HTERT RPE-1 (cell line): ENCODE results near the gene RAB4B.
"Not testable (repeated sequence)": the region's sequence is repeated elsewhere in the genome, so short reads cannot be mapped to it uniquely, and the experiment has no call there.

Experiments
- in situ Hi-C: fragments of 300-500 bp; cut with MboI; formaldehyde crosslinking; loops from 4 replicates; pipeline ENCODE4 v1.14.3; 2020; ENCODE audit warnings: low sequenced_read_pairs

RAB4B gene

DNA sequence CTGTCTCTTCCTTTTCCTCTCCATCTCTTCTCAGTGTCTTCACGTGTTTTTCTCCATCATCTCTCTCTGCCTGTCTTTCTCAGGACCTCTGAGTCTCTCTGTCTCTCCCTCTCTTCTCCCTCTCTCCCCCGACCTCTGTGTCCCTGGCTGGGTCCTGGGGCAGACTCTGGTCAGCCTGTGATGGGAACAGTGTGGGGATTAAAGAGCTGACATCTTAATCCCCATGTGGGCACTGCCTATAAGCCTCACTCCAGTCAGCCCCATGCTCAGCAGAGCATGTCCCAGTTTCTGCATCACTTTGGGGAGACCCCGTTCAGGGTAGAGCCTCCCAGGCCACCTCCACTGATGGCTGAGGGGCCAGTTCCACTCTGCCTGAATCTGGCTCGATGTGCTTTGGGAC, 37.2 kb downstream of the RAB4B start:
- in situ Hi-C loops, result no loop called here

DNA sequence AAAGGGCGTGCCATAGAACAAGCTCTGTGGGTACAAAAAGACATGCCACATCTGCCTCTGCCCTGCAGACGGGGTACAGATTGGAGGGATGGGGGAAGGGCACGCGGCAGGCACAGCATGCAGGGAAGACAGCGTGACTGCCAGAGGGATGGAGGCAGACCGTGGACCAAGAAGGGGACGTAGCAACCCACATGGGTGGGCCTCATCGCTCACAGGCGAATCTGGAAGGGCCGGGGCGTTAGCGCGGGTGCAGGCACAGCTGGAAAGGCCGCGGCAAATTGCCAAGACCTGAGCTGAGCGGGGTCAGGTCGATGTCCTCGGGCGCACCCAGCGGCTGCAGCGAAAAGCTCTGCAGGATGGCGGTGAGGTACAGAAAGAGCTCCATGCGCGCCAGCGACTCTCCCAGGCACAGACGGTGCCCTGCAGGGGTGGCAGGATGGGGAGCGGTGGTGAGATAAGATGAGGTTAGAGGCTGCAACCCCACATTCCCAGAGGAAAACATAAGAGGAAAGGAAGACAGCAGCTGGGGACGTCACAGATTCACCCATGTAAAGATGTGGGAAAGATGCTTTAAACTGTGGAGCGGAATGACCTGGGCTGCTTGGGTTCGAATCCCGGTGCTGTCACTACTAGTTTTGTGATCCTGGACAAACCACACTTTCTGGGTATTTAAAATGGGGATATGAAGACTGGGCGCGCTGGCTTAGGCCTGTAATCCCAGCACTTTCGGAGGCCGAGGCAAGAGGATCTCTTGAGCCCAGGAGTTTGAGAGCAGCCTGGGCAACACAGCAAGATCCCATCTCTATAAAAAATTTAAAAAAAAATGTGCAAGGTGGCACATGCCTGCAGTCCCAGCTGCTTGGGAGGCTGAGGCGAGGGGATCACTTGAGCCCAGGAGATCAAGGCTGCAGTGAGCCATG, 40.7 kb downstream of the RAB4B start:
- in situ Hi-C loops, result not testable (repeated sequence)

- in situ Hi-C loops, result not testable (repeated sequence)
Measured at GRCh38 chr19:40819479-40820234, 41.6 kb downstream of the RAB4B start.

DNA sequence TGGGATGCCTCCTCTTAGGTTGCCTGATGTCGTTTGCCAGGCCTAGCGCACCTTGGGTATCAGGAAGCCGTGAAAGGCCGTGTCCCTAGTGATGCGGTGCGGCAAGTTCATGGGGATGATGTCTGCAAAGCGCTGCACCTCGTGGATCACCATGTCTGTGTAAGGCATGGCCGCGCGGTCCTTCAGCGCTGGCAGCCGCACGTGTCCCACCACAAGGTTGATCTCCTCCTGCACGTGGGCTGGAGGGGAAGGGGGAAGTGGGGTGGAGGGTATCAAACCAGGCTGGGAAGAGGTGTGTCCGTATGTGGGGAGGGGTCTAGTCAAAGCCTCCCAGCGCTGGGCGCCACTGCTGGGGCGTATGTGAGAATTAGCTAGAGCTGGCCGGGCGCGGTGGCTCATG, 44.1 kb downstream of the RAB4B start:
- in situ Hi-C loops, result no loop called here

DNA sequence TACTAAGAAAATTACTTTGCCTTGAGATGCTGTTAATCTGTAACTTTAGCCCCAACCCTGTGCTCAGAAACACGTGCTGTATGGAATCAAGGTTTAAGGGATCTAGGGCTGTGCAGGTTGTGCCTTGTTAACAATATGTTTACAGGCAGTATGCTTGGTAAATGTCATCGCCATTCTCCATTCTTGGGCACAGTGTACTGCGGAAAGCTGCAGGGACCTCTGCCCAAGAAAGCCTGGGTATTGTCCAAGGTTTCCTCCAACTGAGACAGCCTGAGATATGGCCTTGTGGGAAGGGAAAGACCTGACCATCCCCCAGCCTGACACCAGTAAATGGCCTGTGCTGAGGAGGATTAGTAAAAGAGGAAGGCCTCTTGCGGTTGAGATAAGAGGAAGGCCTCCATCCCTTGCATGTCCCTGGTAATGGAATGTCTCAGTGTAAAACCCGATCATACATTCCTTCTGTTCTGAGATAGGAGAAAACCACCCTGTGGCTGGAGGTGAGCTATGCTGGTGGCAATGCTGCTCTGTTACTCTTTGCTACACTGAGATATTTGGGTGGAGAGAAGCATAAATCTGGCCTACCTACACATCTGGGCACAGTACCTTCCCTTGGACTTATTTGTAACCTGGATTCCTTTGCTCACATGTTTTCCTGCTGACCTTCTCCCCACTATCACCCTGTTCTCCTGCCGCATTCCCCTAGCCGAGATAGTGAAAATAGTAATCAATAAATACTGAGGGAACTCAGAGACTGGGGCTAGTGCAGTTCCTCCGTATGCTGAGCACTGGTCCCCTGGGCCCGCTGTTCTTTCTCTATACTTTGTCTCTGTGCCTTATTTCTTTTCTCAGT, 44.9 kb downstream of the RAB4B start:
- in situ Hi-C loops, result not testable (repeated sequence)

- in situ Hi-C loops, result not testable (repeated sequence)
Measured at GRCh38 chr19:40824916-40825315, 46.9 kb downstream of the RAB4B start.

GRCh38 chr19:40825460-40826095, 47.5 kb downstream of the RAB4B start:
- in situ Hi-C loops, result not testable (repeated sequence)

DNA sequence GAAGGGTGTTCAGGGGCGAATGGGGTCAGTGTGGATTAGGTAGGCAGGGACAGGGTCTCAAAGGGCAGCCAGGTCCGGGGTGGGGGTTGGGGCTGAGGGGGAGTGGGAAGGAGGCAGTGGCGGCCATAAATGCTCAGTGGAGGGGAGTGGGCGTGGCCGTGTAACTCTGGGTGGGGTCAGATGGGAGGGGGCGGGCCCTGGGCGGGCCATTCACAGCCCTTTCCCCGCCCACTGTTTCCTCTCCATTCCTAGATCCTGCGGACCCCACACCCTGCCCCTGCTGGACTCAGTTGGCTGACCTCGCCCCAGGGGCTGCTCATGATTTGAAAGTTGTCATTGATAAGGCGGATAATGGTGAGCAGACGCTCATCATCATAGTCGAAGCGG, 48.3 kb downstream of the RAB4B start:
- in situ Hi-C loops, result not testable (repeated sequence)

GRCh38 chr19:40826699-40827385, 48.8 kb downstream of the RAB4B start:
- in situ Hi-C loops, result not testable (repeated sequence)

GRCh38 chr19:40827386-40828247, 49.6 kb downstream of the RAB4B start:
- in situ Hi-C loops, result no loop called here

DNA sequence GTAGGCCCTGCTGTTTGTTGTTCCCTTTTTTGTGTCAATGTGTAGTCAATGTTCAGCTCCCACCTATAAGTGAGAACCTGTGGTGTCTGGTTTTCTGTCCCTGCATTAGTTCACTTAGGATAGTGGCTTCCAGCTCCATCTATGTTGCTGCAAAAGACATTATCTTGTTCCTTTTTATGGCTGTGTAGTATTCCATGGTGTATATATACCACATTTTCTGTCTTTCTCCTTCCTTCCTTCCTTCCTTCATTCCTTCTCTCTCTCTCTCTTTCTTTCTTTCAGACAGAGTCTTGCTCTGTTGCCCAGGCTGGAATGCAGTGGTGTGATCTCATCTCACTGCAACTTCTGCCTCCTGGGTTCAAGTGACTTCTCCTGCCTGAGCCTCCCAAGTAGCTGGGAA, 51.2 kb downstream of the RAB4B start:
- in situ Hi-C loops, result no loop called here

DNA sequence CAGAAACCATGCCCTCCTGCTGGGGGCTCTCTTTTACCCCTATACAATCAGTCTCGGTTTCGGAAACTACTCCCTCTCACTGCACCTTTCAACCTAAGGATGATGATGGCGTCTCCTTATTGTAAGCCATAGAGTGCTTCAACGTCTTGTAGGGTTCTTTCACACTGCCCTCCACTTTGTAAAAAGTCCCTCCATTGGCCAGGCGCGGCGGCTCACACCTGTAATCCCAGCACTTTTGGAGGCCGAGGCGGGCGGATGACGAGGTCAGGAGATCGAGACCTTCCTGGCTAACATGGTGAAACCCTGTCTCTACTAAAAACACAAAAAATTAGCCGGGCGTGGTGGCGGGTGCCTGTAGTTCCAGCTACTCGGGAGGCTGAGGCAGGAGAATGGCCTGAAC, 52.7 kb downstream of the RAB4B start:
- in situ Hi-C loops, result not testable (repeated sequence)

- in situ Hi-C loops, result no loop called here
Measured at GRCh38 chr19:40831502-40832430, 53.7 kb downstream of the RAB4B start.

GRCh38 chr19:40832431-40832790, 54.4 kb downstream of the RAB4B start:
- in situ Hi-C loops, result not testable (repeated sequence)

DNA sequence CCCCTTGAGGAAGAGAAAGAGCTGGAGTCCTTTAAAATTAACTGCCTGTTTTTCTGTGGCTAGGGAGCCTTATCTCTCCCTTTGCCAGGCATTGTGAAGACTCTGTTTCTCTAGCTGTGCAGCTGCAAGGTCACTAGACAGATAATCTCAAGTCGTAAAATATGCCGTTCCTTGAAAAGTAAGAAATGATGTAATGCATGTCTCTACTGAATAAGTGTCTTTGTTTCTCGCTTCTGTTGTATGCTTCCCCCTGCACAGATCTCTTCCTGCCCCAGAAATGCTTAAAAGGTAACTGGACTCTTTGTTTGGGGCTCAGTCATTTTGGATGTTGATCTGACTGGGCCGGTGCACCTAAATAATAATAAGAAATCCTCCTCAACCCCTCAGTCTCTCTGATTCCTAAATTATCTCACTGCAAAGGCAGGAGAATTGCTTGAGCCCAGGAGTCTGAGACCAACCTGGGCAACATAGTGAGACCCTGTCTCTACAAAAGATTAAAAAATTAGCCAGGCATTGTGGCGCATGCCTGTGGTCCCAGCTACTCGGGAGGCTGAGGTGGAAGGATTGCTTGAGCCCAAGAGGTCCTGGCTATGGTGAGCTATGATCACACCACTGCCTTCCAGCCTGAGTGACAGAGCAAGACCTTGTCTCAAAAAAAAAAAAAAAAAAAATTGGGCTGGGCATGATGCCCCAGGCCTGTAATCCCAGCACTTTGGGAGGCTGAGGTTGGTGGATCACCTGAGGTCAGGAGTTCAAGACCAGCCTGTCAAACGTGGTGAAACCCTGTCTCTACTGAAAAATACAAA, 55.9 kb downstream of the RAB4B start:
- in situ Hi-C loops, result not testable (repeated sequence)

- in situ Hi-C loops, result no loop called here
Measured at GRCh38 chr19:40836754-40837429, 58.8 kb downstream of the RAB4B start.

DNA sequence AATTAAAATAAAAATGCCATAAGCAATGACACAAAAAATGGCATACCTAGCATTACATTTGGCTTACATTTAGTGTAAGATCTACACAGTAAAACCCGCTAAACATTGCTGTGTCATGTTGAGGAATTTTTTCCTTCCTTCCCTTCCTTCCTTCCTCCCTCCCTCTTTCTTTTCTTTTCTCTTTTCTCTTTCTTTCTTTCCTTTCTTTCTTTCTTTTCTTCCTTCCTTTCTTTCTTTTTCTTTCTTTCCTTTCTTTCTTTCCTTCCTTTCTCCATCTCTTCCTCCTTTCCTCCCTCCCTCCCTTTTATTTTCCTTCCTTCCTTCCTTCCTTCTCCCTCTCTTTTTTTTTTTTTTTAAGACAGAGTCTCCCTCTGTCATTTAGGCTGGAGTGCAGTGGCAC, 60.4 kb downstream of the RAB4B start:
- in situ Hi-C loops, result not testable (repeated sequence)
